ENCODE results near the gene GPX5. TPM values are rescaled to one million over a fixed set of nuclear protein-coding genes. Genes with fewer than 3 reads are reported as not detected.
"Not testable (repeated sequence)": the region's sequence is repeated elsewhere in the genome, so short reads cannot be mapped to it uniquely, and the experiment has no call there.

Gene GPX5
- total RNA-seq, 1 experiment from 2014 or later: not detected

GRCh38 chr6:28505733-28506132 lies 19.9 kb upstream of the GPX5 start:
- Histone ChIP-seq H3K36me3 (ENCODE audit: insufficient read depth, low read length, poor library complexity, severe bottlenecking) (no peaks in the 10 kb centered on the region), H3K9me3 (ENCODE audit: low read depth, low read length, poor library complexity, severe bottlenecking) (no peaks in the 10 kb centered on the region), H3K27ac (ENCODE audit: low read depth, low read length, poor library complexity, severe bottlenecking) (no peak overlapping the region), H3K4me1 (ENCODE audit: insufficient read depth, low read length, poor library complexity, severe bottlenecking) (no peaks in the 10 kb centered on the region), H3K4me3 (ENCODE audit: low read depth, low read length, poor library complexity, severe bottlenecking) (no peak overlapping the region), H3K27me3 (replicated peaks; ENCODE audit: insufficient read depth, low read depth, low read length, poor library complexity) (no peaks in the 10 kb centered on the region)
- ChIA-PET CTCF (no interaction called here), POLR2A (ENCODE audit: low non-redundant PET) (no interaction called here)
- TF ChIP-seq EZH2 (IDR thresholded peaks at IDR 0.05; ENCODE audit: borderline replicate concordance, low read depth, low read length, poor library complexity, severe bottlenecking): no peak
- TF ChIP-seq CTCF (conservative IDR thresholded peaks at IDR 0.05; ENCODE audit: low read depth, low read length): no peak
- intact Hi-C loops (cut with micrococcal nuclease; ENCODE audit: unreplicated experiment): no loop called here
- no TSS peak for BruUV-seq (replicated peaks)
- no peak for DNase-seq (ENCODE audit: low spot score)

- no peaks in the 10 kb centered on the region for H3K9me3 ChIP-seq (ENCODE audit: low read depth, low read length, poor library complexity, severe bottlenecking)
- H3K27me3 ChIP-seq (replicated peaks; ENCODE audit: insufficient read depth, low read depth, low read length, poor library complexity): no peaks in the 10 kb centered on the region
- intact Hi-C loops (cut with micrococcal nuclease; ENCODE audit: unreplicated experiment): no loop called here
- H3K36me3 ChIP-seq (ENCODE audit: insufficient read depth, low read length, poor library complexity, severe bottlenecking): no peaks in the 10 kb centered on the region
- no peak for DNase-seq (ENCODE audit: low spot score)
- CTCF ChIA-PET: no interaction called here
- no peak overlapping the region for H3K4me3 ChIP-seq (ENCODE audit: low read depth, low read length, poor library complexity, severe bottlenecking)
- POLR2A ChIA-PET (ENCODE audit: low non-redundant PET): no interaction called here
- no peaks in the 10 kb centered on the region for H3K4me1 ChIP-seq (ENCODE audit: insufficient read depth, low read length, poor library complexity, severe bottlenecking)
- TF ChIP-seq CTCF (conservative IDR thresholded peaks at IDR 0.05; ENCODE audit: low read depth, low read length): no peak
- no peak for TF ChIP-seq EZH2 (IDR thresholded peaks at IDR 0.05; ENCODE audit: borderline replicate concordance, low read depth, low read length, poor library complexity, severe bottlenecking)
- BruUV-seq (replicated peaks): no TSS peak
- no peak overlapping the region for H3K27ac ChIP-seq (ENCODE audit: low read depth, low read length, poor library complexity, severe bottlenecking)
Observed at GRCh38 chr6:28506807-28507475, 18.7 kb upstream of the GPX5 start.

DNA sequence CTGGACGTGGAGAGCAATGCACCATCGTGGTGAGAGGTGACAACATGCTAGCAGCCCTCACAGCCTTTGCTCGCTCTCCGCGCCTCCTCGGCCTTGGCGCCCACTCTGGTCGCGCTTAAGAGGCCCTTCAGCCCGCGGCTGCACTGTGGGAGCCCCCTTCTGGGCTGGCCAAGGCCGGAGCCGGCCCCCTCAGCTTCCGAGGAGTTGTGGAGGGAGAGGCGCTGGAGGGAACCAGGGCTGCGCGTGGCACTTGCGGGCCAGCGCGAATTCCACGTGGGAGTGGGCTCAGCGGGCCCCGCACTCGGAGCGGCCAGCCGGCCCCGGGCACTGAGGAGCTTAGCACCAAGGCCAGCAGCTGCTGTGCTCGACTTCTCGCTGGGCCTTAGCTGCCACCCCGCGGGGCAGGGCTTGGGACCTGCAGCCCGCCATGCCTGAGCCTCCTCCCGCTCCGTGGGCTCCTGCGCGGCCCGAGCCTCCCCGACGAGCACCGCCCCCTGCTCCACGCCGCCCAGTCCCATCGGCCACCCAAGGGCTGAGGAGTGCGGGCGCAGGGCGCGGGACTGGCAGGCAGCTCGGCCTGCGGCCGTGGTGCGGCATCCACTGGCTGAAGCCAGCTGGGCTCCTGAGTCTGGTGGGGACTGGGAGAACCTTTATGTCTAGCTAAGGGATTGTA lies 13.9 kb upstream of the GPX5 start:
- H3K9me3 ChIP-seq (ENCODE audit: low read depth, low read length, poor library complexity, severe bottlenecking): no peaks in the 10 kb centered on the region
- no peaks in the 10 kb centered on the region for H3K4me1 ChIP-seq (ENCODE audit: insufficient read depth, low read length, poor library complexity, severe bottlenecking)
- TF ChIP-seq CTCF (conservative IDR thresholded peaks at IDR 0.05; ENCODE audit: low read depth, low read length) (no peak), EZH2 (IDR thresholded peaks at IDR 0.05; ENCODE audit: borderline replicate concordance, low read depth, low read length, poor library complexity, severe bottlenecking) (no peak)
- H3K4me3 ChIP-seq (ENCODE audit: low read depth, low read length, poor library complexity, severe bottlenecking): no peak overlapping the region
- no peaks in the 10 kb centered on the region for H3K36me3 ChIP-seq (ENCODE audit: insufficient read depth, low read length, poor library complexity, severe bottlenecking)
- no peak for DNase-seq (ENCODE audit: low spot score)
- no peak overlapping the region for H3K27ac ChIP-seq (ENCODE audit: low read depth, low read length, poor library complexity, severe bottlenecking)
- CTCF ChIA-PET: no interaction called here
- BruUV-seq (replicated peaks): no TSS peak
- POLR2A ChIA-PET (ENCODE audit: low non-redundant PET): no interaction called here
- intact Hi-C loops (cut with micrococcal nuclease; ENCODE audit: unreplicated experiment): no loop called here
- peaks cover 7% of the 10 kb centered on the region for H3K27me3 ChIP-seq (replicated peaks; ENCODE audit: insufficient read depth, low read depth, low read length, poor library complexity)

DNA sequence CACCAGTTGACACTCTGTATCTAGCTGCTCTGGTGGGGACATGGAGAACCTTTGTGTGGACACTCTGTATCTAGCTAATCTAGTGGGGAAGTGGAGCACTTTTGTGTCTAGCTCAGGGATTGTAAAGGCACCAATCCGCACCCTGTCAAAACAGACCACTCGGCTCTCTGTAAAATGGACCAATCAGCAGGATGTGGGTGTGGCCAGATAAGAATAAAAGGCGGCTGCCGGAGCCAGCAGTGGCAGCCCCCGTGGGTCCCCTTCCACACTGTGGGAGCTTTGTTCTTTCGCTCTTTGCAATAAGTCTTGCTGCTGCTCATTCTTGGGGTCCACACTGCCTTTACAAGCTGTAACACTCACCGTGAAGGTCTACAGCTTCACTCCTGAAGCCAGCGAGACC lies 13.3 kb upstream of the GPX5 start:
- H3K9me3 ChIP-seq (ENCODE audit: low read depth, low read length, poor library complexity, severe bottlenecking); POLR2A ChIA-PET (ENCODE audit: low non-redundant PET); H3K4me1 ChIP-seq (ENCODE audit: insufficient read depth, low read length, poor library complexity, severe bottlenecking); H3K36me3 ChIP-seq (ENCODE audit: insufficient read depth, low read length, poor library complexity, severe bottlenecking); BruUV-seq (replicated peaks); DNase-seq (ENCODE audit: low spot score); H3K27ac ChIP-seq (ENCODE audit: low read depth, low read length, poor library complexity, severe bottlenecking); intact Hi-C loops (cut with micrococcal nuclease; ENCODE audit: unreplicated experiment); CTCF ChIA-PET; H3K4me3 ChIP-seq (ENCODE audit: low read depth, low read length, poor library complexity, severe bottlenecking): not testable (repeated sequence)
- H3K27me3 ChIP-seq (replicated peaks; ENCODE audit: insufficient read depth, low read depth, low read length, poor library complexity): peaks cover 13% of the 10 kb centered on the region
